Astrocyte of the spinal cord (primary cell): ENCODE measurements around the gene IGSF22.

ENCODE experiments used
- DNase-seq: peaks from one replicate; pipeline ENCODE4 v3.0.0; 2011; ENCODE audit warnings: low read depth, low spot score
- H3K4me3 ChIP-seq: 2 replicates; pipeline ENCODE4 v1.5.1; 2011; ENCODE audit warnings: low read depth, mild to moderate bottlenecking, low read length, moderate library complexity
- in situ Hi-C: cut with HindIII; loops from 2 replicates; pipeline ENCODE4 v1.10.0; 2017; ENCODE audit warnings: low sequenced_read_pairs
- TF ChIP-seq, protein P1 (sequence below): IDR thresholded peaks from 2 replicates; pipeline ENCODE4 v1.5.1; 2012; ENCODE audit warnings: low read depth, mild to moderate bottlenecking, low read length, inconsistent platforms

Gene IGSF22

DNA sequence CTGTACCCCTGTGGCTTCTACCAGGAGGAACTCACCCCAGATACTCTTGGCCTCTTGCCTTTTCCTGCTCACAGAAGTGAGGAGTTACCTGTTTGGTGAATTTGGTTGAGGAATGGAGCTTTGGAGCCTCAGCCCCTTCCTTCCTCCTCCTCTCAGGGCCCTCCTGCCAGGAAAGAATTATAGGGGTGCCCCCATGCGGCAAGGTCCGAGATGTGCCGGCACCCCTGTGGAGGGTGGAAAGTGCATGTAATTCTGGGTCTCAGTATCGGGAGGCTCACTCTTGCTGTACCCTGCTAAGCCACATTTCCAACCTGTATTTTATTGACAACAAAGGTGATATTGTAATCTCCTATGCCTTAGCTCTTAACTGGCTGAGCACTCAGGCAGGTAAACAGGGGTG, 13.7 kb upstream of the IGSF22 start:
- in situ Hi-C loops = no loop called here
- H3K4me3 ChIP-seq = no peak overlapping the region
- TF ChIP-seq, protein P1, sequence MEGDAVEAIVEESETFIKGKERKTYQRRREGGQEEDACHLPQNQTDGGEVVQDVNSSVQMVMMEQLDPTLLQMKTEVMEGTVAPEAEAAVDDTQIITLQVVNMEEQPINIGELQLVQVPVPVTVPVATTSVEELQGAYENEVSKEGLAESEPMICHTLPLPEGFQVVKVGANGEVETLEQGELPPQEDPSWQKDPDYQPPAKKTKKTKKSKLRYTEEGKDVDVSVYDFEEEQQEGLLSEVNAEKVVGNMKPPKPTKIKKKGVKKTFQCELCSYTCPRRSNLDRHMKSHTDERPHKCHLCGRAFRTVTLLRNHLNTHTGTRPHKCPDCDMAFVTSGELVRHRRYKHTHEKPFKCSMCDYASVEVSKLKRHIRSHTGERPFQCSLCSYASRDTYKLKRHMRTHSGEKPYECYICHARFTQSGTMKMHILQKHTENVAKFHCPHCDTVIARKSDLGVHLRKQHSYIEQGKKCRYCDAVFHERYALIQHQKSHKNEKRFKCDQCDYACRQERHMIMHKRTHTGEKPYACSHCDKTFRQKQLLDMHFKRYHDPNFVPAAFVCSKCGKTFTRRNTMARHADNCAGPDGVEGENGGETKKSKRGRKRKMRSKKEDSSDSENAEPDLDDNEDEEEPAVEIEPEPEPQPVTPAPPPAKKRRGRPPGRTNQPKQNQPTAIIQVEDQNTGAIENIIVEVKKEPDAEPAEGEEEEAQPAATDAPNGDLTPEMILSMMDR = no peak
- DNase-seq = no peak

- H3K4me3 ChIP-seq = no peak overlapping the region
- TF ChIP-seq, protein P1 = no peak
- in situ Hi-C loops = no loop called here
- no peak for DNase-seq
Measured at GRCh38 chr11:18737642-18738041, 11.7 kb upstream of the IGSF22 start.

DNA sequence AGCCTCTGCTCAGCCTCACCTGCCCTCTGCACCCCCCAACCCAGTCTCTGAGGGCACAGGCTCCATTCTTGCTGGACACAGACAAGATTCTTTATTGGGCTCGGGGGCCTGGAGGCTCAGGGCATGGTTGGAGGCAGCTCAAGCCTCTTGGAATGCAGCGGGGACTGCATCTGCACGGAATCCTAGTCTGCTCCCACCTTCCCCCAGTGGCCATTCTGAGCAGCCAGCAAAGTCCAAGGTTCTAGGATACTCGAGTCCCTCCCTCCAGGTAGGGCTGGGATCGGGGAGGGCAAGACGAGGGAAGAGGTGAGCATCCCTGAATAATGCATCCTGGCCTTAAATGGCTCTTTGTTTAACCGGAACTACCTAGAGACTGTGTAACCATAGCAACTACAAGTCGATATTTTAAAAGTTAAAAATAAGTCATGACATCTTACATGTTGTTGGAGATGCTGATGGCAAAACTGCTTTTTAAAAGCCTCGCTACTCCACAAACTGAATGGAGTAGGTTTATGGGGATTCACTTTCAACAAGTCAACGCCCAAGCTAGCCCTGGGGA, 10.7 kb upstream of the IGSF22 start:
- in situ Hi-C loops = no loop called here
- H3K4me3 ChIP-seq = no peak overlapping the region
- TF ChIP-seq, protein P1 = no peak
- DNase-seq = no peak

DNA sequence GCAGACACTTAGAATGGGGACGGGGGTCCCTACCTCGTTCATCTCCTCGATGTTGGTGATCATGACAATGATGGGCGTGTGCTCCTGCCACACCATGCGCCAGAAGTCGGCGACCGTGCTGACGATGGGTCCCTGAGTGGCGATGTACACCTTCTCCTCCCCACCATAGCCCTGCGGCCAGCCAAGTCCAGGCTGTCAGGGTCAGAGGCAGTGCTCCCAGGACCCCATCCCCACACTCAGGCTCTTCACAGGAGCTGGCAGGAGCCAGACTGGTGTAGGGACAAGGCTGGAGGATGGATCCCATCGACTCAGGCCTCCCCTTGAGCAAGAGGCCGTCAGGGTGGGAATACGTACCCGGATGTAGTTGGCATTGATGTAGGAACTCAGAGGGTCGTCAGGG, 7.2 kb upstream of the IGSF22 start:
- in situ Hi-C loops = no loop called here
- no peak for DNase-seq
- TF ChIP-seq, protein P1 = no peak
- H3K4me3 ChIP-seq = no peak overlapping the region

DNA sequence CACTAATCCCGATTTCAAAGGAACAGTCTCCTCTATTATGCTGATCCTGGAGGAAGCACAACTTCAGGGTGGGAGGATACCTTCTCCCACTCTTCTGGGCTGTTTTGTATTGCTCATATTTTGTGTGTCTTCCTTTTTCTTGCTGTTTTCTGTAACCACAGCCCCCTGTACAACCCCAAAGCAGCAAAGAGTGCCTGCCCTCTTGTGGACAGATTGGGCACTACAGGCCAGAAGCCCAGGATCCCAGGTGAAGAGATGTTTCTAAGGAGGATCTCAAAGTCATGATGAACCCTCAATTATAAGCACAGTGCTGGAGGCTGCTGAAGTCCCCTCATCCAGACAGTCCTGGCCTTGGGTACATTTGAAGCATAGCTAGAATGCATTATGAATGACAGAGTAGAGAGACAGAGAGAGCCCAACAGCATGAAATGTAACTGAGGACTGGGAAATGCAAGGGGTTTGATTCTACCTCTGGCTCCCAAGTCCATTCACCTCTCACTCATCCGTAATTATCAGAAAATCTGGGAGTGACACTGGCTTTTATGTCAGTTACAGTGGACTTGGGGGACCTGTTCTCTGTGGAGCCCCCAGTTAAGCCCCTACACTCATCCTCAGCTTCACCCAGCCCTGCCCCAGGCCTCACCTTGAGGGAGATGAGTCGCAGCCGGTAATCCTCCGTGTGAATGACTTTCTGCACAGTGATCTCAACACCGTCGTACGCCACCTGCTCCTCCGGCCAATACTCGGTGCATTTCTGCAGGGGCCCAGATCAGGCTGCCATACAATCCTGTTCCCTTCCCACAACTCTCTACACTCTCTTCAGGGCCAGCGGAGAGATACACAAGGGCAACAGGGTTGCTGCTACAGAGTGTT, 6.2 kb upstream of the IGSF22 start:
- DNase-seq = peak; percentile 37
- H3K4me3 ChIP-seq = no peak overlapping the region
- in situ Hi-C loops = no loop called here
- TF ChIP-seq, protein P1 = peak; percentile 100

DNA sequence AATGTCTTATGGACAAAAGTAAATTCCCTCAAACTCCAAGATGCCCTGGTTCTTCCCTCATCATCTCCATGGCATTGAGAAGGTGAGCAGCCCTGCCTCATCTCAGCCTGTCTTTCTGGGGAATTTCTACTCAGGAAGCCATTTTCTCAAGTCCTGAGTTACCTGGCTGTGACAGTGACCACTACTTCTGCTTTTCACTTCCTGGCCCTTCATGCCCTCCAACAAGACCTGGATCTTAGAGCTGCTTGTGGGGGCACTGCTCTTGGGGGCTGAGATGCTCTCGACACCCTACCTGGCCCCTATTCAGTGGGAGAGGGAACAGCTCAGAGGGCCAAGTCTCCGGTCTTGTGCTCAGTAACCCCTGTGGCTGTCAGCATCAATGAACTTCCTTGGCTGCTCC, 5.5 kb upstream of the IGSF22 start:
- TF ChIP-seq, protein P1 = no peak
- DNase-seq = no peak
- H3K4me3 ChIP-seq = no peak overlapping the region
- in situ Hi-C loops = no loop called here
